HepG2 (cell line): ENCODE measurements around the gene HFM1. TPM values are rescaled to one million over a fixed set of nuclear protein-coding genes. Genes with fewer than 3 reads are reported as not detected.

ENCODE experiments used
- ATAC-seq: fragments of 200-7000 bp; cut with Tn5 transposase; 3 replicates; pipeline ENCODE4 v1.9.1; 2020; ENCODE audit warnings: mild to moderate bottlenecking, moderate library complexity
- BruUV-seq: library from RNA; stranded (reverse); fragments of 400-500 nt; replicated peaks from 2 replicates; lab custom pipeline; 2021; lab: Mats Ljungman, UMichigan
- CTCF ChIA-PET: fragments of 300-600 bp; formaldehyde crosslinking; extraction: SDS; loops from one replicate; lab custom pipeline; 2021; ENCODE audit warnings: low total read pairs, inconsistent platforms, low intra/inter-chr PET ratio; lab: Yijun Ruan, JAX
- POLR2A ChIA-PET: fragments of 350-600 bp; sonication (Branson Sonifier 250); formaldehyde crosslinking; loops from one replicate; lab custom pipeline; 2020; ENCODE audit warnings: antibody characterized with exemption, inconsistent platforms; lab: Yijun Ruan, JAX
- DNase-seq: peaks from one replicate; pipeline ENCODE4 v3.0.0-alpha.2; 2015; ENCODE audit warnings: low spot score
- FAIRE-seq: peaks from 3 replicates; lab custom pipeline; 2011; peaks lifted over from hg19 to GRCh38; lab: Jason Lieb, UNC
- H2AFZ ChIP-seq: one replicate; pipeline ENCODE4 v1.6.1; 2011; ENCODE audit warnings: low read length, inconsistent platforms
- H3K27ac ChIP-seq: fragments of 300-600 bp; 3 replicates; pipeline ENCODE4 v1.8.0; 2011; ENCODE audit warnings: mixed run types, mild to moderate bottlenecking, mixed read lengths, low read length, inconsistent platforms; ENCODE audit not compliant: insufficient read depth; ENCODE audit errors: extremely low read length
- H3K27me3 ChIP-seq, 2 experiments: fragments of 200-600 bp in 1 of 2; 2 replicates in 1 of 2; 3 replicates in 1 of 2; pipeline versions ENCODE4 v1.6.0 to v1.8.0; 2011; ENCODE audit warnings: low read length in 2 of 2, mild to moderate bottlenecking in 2 of 2, moderate library complexity in 2 of 2, inconsistent platforms in 1 of 2; ENCODE audit not compliant: insufficient read depth in 2 of 2, control insufficient read depth in 1 of 2
- H3K36me3 ChIP-seq, 2 experiments: fragments of 200-600 bp in 1 of 2; replicated peaks in 1 of 2; 2 replicates in 1 of 2; 3 replicates in 1 of 2; pipeline versions ENCODE4 v1.5.1 to v1.8.0; 2011; ENCODE audit warnings: low read length in 2 of 2, inconsistent platforms in 1 of 2; ENCODE audit not compliant: insufficient read depth in 2 of 2, control insufficient read depth in 1 of 2
- H3K4me1 ChIP-seq: 2 replicates; pipeline ENCODE4 v1.5.1; 2012; ENCODE audit warnings: low read length, inconsistent platforms; ENCODE audit not compliant: insufficient read depth
- H3K4me2 ChIP-seq: 2 replicates; pipeline ENCODE4 v1.6.0; 2011; ENCODE audit warnings: low read depth, low read length, inconsistent platforms
- H3K4me3 ChIP-seq, 3 experiments: fragments of 200-600 bp in 1 of 3; sonication (generic), shearing (Covaris generic) in 1 of 3; replicated peaks in 1 of 3; 2 replicates each; pipeline ENCODE4 v1.5.1; 2011 to 2016; ENCODE audit warnings: low read length in 3 of 3, inconsistent platforms in 2 of 3, low read depth in 2 of 3, mild to moderate bottlenecking in 2 of 3, control low read depth in 1 of 3, mixed read lengths in 1 of 3; ENCODE audit not compliant: insufficient read depth in 1 of 3
- H3K79me2 ChIP-seq: one replicate; pipeline ENCODE4 v1.6.1; 2011; ENCODE audit warnings: low read length, inconsistent platforms; ENCODE audit not compliant: insufficient read depth
- H3K9ac ChIP-seq: 2 replicates; pipeline ENCODE4 v1.6.0; 2011; ENCODE audit warnings: mild to moderate bottlenecking, low read depth, low read length, inconsistent platforms; ENCODE audit not compliant: insufficient read depth
- H3K9me3 ChIP-seq: 2 replicates; pipeline ENCODE4 v1.5.1; 2012; ENCODE audit warnings: mild to moderate bottlenecking, low read length
- H4K20me1 ChIP-seq: 2 replicates; pipeline ENCODE4 v1.6.0; 2011; ENCODE audit warnings: inconsistent platforms, mild to moderate bottlenecking, low read length, moderate library complexity; ENCODE audit not compliant: insufficient read depth
- CBFB ChIP-seq: sonication (generic); formaldehyde crosslinking; IDR thresholded peaks from 2 replicates; pipeline ENCODE4 v1.4.0; 2020; ENCODE audit warnings: missing genetic modification reagents
- GABPA ChIP-seq, 2 experiments: IDR thresholded peaks; 2 replicates each; pipeline ENCODE4 v1.6.1; 2011 to 2016; ENCODE audit warnings: low read depth in 2 of 2, low read length in 1 of 2, missing biosample characterization in 1 of 2, missing genetic modification characterization in 1 of 2
- MXD3 ChIP-seq: IDR thresholded peaks from 2 replicates; pipeline ENCODE4 v1.6.1; 2016; ENCODE audit warnings: mild to moderate bottlenecking, missing biosample characterization, missing genetic modification reagents
- SP2 ChIP-seq: sonication (generic); formaldehyde crosslinking; IDR thresholded peaks from 2 replicates; pipeline ENCODE4 v1.5.1; 2020; ENCODE audit warnings: mild to moderate bottlenecking, missing genetic modification reagents
- TFDP2 ChIP-seq: sonication (generic); formaldehyde crosslinking; IDR thresholded peaks from 2 replicates; pipeline ENCODE4 v1.4.0; 2020; ENCODE audit warnings: missing genetic modification reagents
- THYN1 ChIP-seq: sonication (generic); formaldehyde crosslinking; IDR thresholded peaks from 2 replicates; pipeline ENCODE4 v1.8.1; 2023; ENCODE audit warnings: low read depth, mild to moderate bottlenecking, moderate library complexity, missing genetic modification reagents, borderline replicate concordance
- TRIM24 ChIP-seq: sonication (generic); formaldehyde crosslinking; IDR thresholded peaks from 2 replicates; pipeline ENCODE4 v1.8.0; 2022; ENCODE audit warnings: mild to moderate bottlenecking, missing genetic modification reagents
- ZNF326 ChIP-seq: sonication (generic); formaldehyde crosslinking; IDR thresholded peaks from 2 replicates; pipeline ENCODE4 v1.4.0; 2020; ENCODE audit warnings: missing genetic modification reagents, borderline replicate concordance
- ZNF468 ChIP-seq: sonication (generic); formaldehyde crosslinking; IDR thresholded peaks from 2 replicates; pipeline ENCODE4 v1.8.0; 2022; ENCODE audit warnings: mild to moderate bottlenecking, moderate library complexity, missing genetic modification reagents
- ZNF607 ChIP-seq: sonication (generic); formaldehyde crosslinking; IDR thresholded peaks from 2 replicates; pipeline ENCODE4 v1.5.1; 2020; ENCODE audit warnings: missing genetic modification reagents, mild to moderate bottlenecking, borderline replicate concordance
- WGBS: methylation state at CpG from one replicate; pipeline ENCODE4 v1.1.6; 2017; ENCODE audit warnings: low lambda C conversion rate; 5-methylcytosine and 5-hydroxymethylcytosine counted together
- in situ Hi-C: cut with HindIII; loops from 2 replicates; pipeline ENCODE4 v1.10.0; 2017; ENCODE audit warnings: low pct_unique_long_range_greater_than_20kb; ENCODE audit not compliant: extremely low pct_ligation_motif_present
- intact Hi-C: fragments of 100-400 bp; cut with micrococcal nuclease; formaldehyde crosslinking; loops from one replicate; pipeline ENCODE4 v1.10.0; 2022; ENCODE audit not compliant: unreplicated experiment
- polyA plus RNA-seq, 8 experiments: library from polyadenylated mRNA; depleted of rRNA in 3 of 8; stranded (reverse) in 7 of 8; unstranded in 1 of 8; fragments of >200 nt; fragmentation: Illumina TruSeq in 4 of 8; extraction: Trizol in 4 of 8; gene quantifications; 2 replicates each; pipeline versions ENCODE4 v1.2.1 to v1.2.3, GENCODE V29; 2011 to 2016; ENCODE audit warnings: low read depth in 4 of 8, missing spikeins in 1 of 8, mixed read lengths in 1 of 8; ENCODE audit not compliant: insufficient read depth in 1 of 8
- total RNA-seq, 5 experiments: library from RNA; depleted of rRNA; stranded (reverse); fragments of >200 nt; fragmentation: Illumina TruSeq; extraction: Trizol; gene quantifications; 2 replicates each; pipeline ENCODE4 v1.2.3, GENCODE V29; 2016; ENCODE audit warnings: low read depth in 1 of 5
- TF ChIP-seq, protein P1 (sequence below): sonication (generic); formaldehyde crosslinking; IDR thresholded peaks from 2 replicates; pipeline ENCODE4 v1.8.0; 2022; ENCODE audit warnings: mild to moderate bottlenecking, missing genetic modification reagents
- TF ChIP-seq, protein P2 (sequence below): sonication (generic); formaldehyde crosslinking; IDR thresholded peaks from 2 replicates; pipeline ENCODE4 v1.4.0; 2020; ENCODE audit warnings: mild to moderate bottlenecking, missing genetic modification reagents, borderline replicate concordance
- TF ChIP-seq, protein P3 (sequence below): sonication (generic); formaldehyde crosslinking; IDR thresholded peaks from 2 replicates; pipeline ENCODE4 v1.4.0; 2020; ENCODE audit warnings: missing genetic modification reagents
- TF ChIP-seq, protein P4 (sequence below), 2 experiments: sonication (generic) in 1 of 2; formaldehyde crosslinking in 1 of 2; IDR thresholded peaks; 2 replicates each; pipeline versions ENCODE4 v1.4.0 to v1.6.1; 2018 to 2020; ENCODE audit warnings: missing genetic modification reagents in 2 of 2, borderline replicate concordance in 1 of 2, low read depth in 1 of 2, mild to moderate bottlenecking in 1 of 2, missing biosample characterization in 1 of 2

The HFM1 gene
- total and polyA plus RNA-seq, 2 of the 13 experiments (the other 11 are each of a cell fraction or from before 2014, with no cell fraction given) = 0.29 to 1.4 TPM

GRCh38 chr1:91454136-91454535, 49.5 kb upstream of the HFM1 start (continued):
- no peak for TF ChIP-seq TFDP2 (CRISPR knock-in tag)
- no peak for TF ChIP-seq TRIM24 (CRISPR knock-in tag)
- TF ChIP-seq ZNF468 (CRISPR knock-in tag) = no peak
- no peak for TF ChIP-seq SP2 (CRISPR knock-in tag)
- TF ChIP-seq, protein P1, sequence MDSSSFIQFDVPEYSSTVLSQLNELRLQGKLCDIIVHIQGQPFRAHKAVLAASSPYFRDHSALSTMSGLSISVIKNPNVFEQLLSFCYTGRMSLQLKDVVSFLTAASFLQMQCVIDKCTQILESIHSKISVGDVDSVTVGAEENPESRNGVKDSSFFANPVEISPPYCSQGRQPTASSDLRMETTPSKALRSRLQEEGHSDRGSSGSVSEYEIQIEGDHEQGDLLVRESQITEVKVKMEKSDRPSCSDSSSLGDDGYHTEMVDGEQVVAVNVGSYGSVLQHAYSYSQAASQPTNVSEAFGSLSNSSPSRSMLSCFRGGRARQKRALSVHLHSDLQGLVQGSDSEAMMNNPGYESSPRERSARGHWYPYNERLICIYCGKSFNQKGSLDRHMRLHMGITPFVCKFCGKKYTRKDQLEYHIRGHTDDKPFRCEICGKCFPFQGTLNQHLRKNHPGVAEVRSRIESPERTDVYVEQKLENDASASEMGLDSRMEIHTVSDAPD = no peak
- TF ChIP-seq, all 625 proteins: peak for 0

DNA sequence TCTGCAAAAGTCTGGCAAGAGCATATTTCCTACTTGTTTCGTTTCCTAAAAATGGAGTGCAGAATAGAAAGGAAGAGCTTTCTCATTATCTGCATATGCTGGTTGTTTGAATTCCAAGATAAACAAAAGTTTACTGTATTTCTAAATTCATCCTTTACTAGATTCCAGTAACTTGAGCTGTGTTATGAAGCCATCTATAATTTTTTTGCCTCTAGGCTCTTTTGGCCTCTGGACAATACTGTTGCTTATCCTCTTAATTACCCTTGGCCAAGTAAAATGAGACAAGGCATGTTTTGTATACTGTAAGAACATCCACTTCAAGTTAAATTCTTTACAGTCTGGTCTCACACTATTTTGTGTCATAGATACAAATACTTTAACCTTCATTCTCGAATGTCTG, 45.6 kb upstream of the HFM1 start:
- no peaks in the 10 kb centered on the region for H3K4me1 ChIP-seq
- POLR2A ChIA-PET = no interaction called here
- H3K4me3 ChIP-seq = no peak overlapping the region
- 0% methylated on average over 2 of the region's 2 CpGs for WGBS
- no peak for FAIRE-seq
- H3K79me2 ChIP-seq = no peaks in the 10 kb centered on the region
- ATAC-seq = no peak
- in situ Hi-C loops = no loop called here
- CTCF ChIA-PET = no interaction called here
- BruUV-seq = no TSS peak
- H3K36me3 ChIP-seq = no peaks in the 10 kb centered on the region
- H4K20me1 ChIP-seq = no peaks in the 10 kb centered on the region
- intact Hi-C loops = no loop called here
- H3K27ac ChIP-seq = no peak overlapping the region
- no peak overlapping the region for H3K9ac ChIP-seq
- DNase-seq = no peak
- no peaks in the 10 kb centered on the region for H3K27me3 ChIP-seq
- no peak overlapping the region for H2AFZ ChIP-seq
- no peaks in the 10 kb centered on the region for H3K9me3 ChIP-seq
- H3K4me2 ChIP-seq = no peak overlapping the region
- TF ChIP-seq MXD3 (CRISPR knock-in tag) = no peak
- no peak for TF ChIP-seq ZNF607
- TF ChIP-seq, protein P2, sequence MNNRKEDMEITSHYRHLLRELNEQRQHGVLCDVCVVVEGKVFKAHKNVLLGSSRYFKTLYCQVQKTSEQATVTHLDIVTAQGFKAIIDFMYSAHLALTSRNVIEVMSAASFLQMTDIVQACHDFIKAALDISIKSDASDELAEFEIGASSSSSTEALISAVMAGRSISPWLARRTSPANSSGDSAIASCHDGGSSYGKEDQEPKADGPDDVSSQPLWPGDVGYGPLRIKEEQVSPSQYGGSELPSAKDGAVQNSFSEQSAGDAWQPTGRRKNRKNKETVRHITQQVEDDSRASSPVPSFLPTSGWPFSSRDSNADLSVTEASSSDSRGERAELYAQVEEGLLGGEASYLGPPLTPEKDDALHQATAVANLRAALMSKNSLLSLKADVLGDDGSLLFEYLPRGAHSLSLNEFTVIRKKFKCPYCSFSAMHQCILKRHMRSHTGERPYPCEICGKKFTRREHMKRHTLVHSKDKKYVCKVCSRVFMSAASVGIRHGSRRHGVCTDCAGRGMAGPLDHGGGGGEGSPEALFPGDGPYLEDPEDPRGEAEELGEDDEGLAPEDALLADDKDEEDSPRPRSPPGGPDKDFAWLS (CRISPR knock-in tag) = no peak
- TF ChIP-seq, protein P3, sequence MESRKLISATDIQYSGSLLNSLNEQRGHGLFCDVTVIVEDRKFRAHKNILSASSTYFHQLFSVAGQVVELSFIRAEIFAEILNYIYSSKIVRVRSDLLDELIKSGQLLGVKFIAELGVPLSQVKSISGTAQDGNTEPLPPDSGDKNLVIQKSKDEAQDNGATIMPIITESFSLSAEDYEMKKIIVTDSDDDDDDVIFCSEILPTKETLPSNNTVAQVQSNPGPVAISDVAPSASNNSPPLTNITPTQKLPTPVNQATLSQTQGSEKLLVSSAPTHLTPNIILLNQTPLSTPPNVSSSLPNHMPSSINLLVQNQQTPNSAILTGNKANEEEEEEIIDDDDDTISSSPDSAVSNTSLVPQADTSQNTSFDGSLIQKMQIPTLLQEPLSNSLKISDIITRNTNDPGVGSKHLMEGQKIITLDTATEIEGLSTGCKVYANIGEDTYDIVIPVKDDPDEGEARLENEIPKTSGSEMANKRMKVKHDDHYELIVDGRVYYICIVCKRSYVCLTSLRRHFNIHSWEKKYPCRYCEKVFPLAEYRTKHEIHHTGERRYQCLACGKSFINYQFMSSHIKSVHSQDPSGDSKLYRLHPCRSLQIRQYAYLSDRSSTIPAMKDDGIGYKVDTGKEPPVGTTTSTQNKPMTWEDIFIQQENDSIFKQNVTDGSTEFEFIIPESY (CRISPR knock-in tag) = no peak
- TF ChIP-seq, protein P4, sequence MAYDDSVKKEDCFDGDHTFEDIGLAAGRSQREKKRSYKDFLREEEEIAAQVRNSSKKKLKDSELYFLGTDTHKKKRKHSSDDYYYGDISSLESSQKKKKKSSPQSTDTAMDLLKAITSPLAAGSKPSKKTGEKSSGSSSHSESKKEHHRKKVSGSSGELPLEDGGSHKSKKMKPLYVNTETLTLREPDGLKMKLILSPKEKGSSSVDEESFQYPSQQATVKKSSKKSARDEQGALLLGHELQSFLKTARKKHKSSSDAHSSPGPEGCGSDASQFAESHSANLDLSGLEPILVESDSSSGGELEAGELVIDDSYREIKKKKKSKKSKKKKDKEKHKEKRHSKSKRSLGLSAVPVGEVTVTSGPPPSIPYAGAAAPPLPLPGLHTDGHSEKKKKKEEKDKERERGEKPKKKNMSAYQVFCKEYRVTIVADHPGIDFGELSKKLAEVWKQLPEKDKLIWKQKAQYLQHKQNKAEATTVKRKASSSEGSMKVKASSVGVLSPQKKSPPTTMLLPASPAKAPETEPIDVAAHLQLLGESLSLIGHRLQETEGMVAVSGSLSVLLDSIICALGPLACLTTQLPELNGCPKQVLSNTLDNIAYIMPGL (CRISPR knock-in tag; IDR thresholded peaks at IDR 0.05; ENCODE audit: borderline replicate concordance in 1 of 2, low read depth in 1 of 2) = no peak
- TF ChIP-seq CBFB (CRISPR knock-in tag) = no peak
- TF ChIP-seq ZNF326 (CRISPR knock-in tag) = no peak
- no peak for TF ChIP-seq GABPA (IDR thresholded peaks at IDR 0.05; ENCODE audit: low read depth, low read length)
- TF ChIP-seq GABPA (CRISPR knock-in tag; IDR thresholded peaks at IDR 0.05; ENCODE audit: low read depth) = no peak
- TF ChIP-seq THYN1 (CRISPR knock-in tag) = no peak
